Testis (tissue), 5 donors: ENCODE measurements around the gene NYAP2. TPM values are rescaled to one million over a fixed set of nuclear protein-coding genes. Genes with fewer than 3 reads are reported as not detected.

ENCODE experiments used
- DNase-seq: peaks from one replicate; pipeline ENCODE4 v3.0.0-alpha.2; 2019
- H3K27ac ChIP-seq, 2 donors: fragments of 200-600 bp; sonication (generic); one replicate each; pipeline ENCODE4 v1.5.1; 2019
- H3K27me3 ChIP-seq: fragments of 200-600 bp; sonication (generic); one replicate; pipeline ENCODE4 v1.5.1; 2019
- H3K36me3 ChIP-seq: fragments of 200-600 bp; sonication (generic); one replicate; pipeline ENCODE4 v1.5.1; 2017; ENCODE audit warnings: low read depth; ENCODE audit errors: missing control alignments
- H3K4me1 ChIP-seq: fragments of 200-600 bp; sonication (generic); one replicate; pipeline ENCODE4 v1.5.1; 2019
- H3K4me3 ChIP-seq, 2 donors: fragments of 200-600 bp; sonication (generic); one replicate each; pipeline ENCODE4 v1.5.1; 2017 to 2019
- H3K9me3 ChIP-seq: fragments of 200-600 bp; sonication (generic); one replicate; pipeline ENCODE4 v1.5.1; 2017
- POLR2A ChIP-seq: fragments of 450-650 bp; IDR thresholded peaks from one replicate; pipeline ENCODE4 v1.6.1; 2017; ENCODE audit warnings: antibody characterized with exemption, mild to moderate bottlenecking, moderate library complexity
- WGBS, 2 donors: methylation state at CpG; one replicate each; pipeline ENCODE4 v1.1.5; 2018; 5-methylcytosine and 5-hydroxymethylcytosine counted together
- intact Hi-C: fragments of 100-400 bp; cut with DNase I; formaldehyde crosslinking; loops from one replicate; pipeline ENCODE4 v1.15.1; 2023; ENCODE audit warnings: low total_unique reads
- long read RNA-seq, 2 donors: transcript quantifications; one replicate each; lab custom pipeline, GENCODE V29; 2026
- polyA plus RNA-seq: library from polyadenylated mRNA; stranded (reverse); fragments of 350-450 nt; fragmentation: Illumina TruSeq; extraction: RNeasy Lipid Tissue Mini Kit (QIAGEN cat#74804); gene quantifications from one replicate; pipeline ENCODE4 v1.2.3, GENCODE V29; 2014; ENCODE audit warnings: low read depth, low replicate concordance; ENCODE audit not compliant: insufficient read depth
- total RNA-seq, 2 donors: library from RNA; depleted of rRNA; stranded (reverse); fragments of >200 nt; gene quantifications; one replicate each; pipeline ENCODE4 v1.2.3, GENCODE V29; 2016
- TF ChIP-seq, protein P1 (sequence below), 3 experiments: fragments of 450-650 bp in 2 of 3; fragments of 200-600 bp in 1 of 3; sonication (generic) in 1 of 3; IDR thresholded peaks; one replicate each; pipeline ENCODE4 v1.5.1; 2016 to 2019; ENCODE audit warnings: antibody characterized with exemption in 3 of 3, mild to moderate bottlenecking in 2 of 3, moderate library complexity in 1 of 3

Gene NYAP2
- total RNA-seq (under 1 TPM; 0.24 to 0.25 TPM), polyA plus RNA-seq (0.17 TPM)
- long read RNA-seq, donor 1: 0 reads
- long read RNA-seq, donor 2: 0 reads

DNA sequence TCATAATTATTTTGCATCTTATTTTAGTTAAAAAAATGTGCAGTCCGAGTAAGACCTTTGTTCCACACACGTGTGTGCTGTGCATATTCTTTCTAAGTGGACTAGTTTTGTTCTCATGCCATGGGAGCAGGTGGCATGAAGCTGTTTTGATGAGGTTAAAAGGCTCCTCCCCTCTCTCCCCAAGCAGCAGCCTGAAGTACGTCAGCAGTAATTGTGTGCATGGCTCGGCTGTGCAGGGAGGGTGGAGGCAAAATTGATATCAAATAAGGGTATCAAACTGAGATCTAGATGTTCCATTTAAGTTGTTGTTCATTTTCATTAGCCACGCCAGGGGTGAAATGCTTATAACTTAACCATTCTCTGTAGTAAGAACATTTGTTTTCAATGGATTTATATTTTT, at the start of gene NYAP2:
TSS of gene NYAP2 (plus strand) at position 207 of the 400 bp plus-strand sequence. CDS start 9,171 bp downstream, outside the sequence.
- intact Hi-C loops: no loop called here
- no peak for TF ChIP-seq POLR2A
- TF ChIP-seq, protein P1, sequence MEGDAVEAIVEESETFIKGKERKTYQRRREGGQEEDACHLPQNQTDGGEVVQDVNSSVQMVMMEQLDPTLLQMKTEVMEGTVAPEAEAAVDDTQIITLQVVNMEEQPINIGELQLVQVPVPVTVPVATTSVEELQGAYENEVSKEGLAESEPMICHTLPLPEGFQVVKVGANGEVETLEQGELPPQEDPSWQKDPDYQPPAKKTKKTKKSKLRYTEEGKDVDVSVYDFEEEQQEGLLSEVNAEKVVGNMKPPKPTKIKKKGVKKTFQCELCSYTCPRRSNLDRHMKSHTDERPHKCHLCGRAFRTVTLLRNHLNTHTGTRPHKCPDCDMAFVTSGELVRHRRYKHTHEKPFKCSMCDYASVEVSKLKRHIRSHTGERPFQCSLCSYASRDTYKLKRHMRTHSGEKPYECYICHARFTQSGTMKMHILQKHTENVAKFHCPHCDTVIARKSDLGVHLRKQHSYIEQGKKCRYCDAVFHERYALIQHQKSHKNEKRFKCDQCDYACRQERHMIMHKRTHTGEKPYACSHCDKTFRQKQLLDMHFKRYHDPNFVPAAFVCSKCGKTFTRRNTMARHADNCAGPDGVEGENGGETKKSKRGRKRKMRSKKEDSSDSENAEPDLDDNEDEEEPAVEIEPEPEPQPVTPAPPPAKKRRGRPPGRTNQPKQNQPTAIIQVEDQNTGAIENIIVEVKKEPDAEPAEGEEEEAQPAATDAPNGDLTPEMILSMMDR (IDR thresholded peaks at IDR 0.05): no peak
- Histone ChIP-seq H3K36me3 (no peaks in the 10 kb centered on the region), H3K9me3 (no peaks in the 10 kb centered on the region), H3K27ac (no peak within 1 kb of the TSS), H3K27me3 (no peaks in the 10 kb centered on the region), H3K4me3 (no peak within 1 kb of the TSS), H3K4me1 (no peaks in the 10 kb centered on the region)
- no peak for DNase-seq
- 36 to 38% methylated on average over 5 of the region's 5 CpGs for WGBS, 2 donors

DNA sequence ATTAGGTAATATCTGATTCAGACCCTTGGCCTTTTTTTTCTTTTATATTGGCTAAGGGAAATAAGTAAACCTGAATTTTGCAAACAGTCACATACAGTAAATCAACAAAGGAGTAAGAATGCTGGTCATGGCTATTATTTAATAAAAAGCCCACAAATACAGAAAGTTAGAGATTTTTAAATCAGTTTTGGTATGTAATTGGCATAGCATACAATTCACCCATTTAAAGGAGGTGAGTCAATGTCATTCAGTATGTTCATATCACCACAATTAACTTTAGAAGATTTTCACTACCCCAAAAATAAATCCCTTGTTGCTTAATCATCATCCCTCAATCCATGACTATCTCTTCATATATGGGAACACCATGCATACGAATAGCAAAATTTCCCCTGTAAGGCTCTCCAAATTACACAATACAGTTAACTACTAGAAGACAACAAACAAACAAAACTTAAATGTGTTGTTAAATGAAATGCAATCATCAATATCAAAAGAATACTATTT, 45.9 kb upstream of the NYAP2 start:
- DNase-seq: no peak
- TF ChIP-seq, protein P1 (IDR thresholded peaks at IDR 0.05): no peak
- no peak for TF ChIP-seq POLR2A
- no peaks in the 10 kb centered on the region for H3K9me3 ChIP-seq
- no peaks in the 10 kb centered on the region for H3K36me3 ChIP-seq
- intact Hi-C loops: no loop called here
- whole genome bisulfite sequencing, 2 donors: 80 to 81% methylated on average over 1 of the region's 1 CpG
- H3K4me3 ChIP-seq: no peak overlapping the region
- H3K27ac ChIP-seq: no peak overlapping the region
- H3K4me1 ChIP-seq: no peaks in the 10 kb centered on the region
- H3K27me3 ChIP-seq: no peaks in the 10 kb centered on the region

DNA sequence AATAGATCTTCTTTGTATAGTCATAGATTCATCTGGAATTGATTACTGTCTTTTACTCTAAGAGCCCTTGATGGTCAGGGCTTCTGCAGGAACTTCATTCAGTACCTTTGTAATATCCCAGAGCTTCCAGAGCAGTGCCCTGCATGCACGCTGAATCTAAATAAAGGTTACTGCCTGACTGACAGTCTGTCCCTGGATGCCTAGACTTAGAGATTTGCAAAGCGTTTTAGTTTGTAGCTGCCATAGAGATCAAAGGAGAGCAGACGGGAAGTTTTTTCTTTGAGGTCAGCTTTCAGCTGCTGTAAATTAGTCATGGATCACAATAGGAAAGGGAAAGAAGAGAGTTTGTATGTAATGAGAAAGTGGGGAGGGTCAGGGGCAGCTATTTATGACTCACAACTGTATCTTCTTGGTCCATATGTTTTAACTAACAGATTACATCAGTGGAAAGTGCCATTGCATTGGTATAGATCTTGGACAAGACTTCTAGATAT, 45.2 kb upstream of the NYAP2 start:
- no peak for DNase-seq
- Histone ChIP-seq H3K4me1 (no peaks in the 10 kb centered on the region), H3K4me3 (no peak overlapping the region), H3K36me3 (no peaks in the 10 kb centered on the region), H3K27me3 (no peaks in the 10 kb centered on the region), H3K27ac (no peak overlapping the region), H3K9me3 (no peaks in the 10 kb centered on the region)
- WGBS, 2 donors: 29 to 38% methylated on average over 3 of the region's 3 CpGs
- intact Hi-C loops: no loop called here
- TF ChIP-seq POLR2A: no peak

DNA sequence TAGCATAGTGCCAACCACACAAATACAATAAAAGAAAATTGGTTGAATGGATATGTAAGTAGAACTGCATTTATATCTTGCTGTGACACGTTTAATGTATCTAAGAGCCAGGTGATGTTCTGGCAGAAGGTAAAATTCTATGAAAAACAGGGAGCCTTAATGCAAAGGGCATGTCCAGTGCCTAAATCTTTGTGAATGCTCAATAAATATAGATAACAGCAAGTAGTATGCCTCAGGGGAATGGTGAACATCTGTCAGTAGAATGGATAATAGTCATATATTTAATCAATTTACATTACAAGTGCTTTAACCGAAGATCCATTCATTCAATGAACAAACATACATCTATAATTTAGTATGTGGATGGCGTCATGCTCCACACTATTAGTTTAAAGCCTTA, 43.7 kb upstream of the NYAP2 start:
- no peak overlapping the region for H3K27ac ChIP-seq
- H3K9me3 ChIP-seq: no peaks in the 10 kb centered on the region
- intact Hi-C loops: no loop called here
- no peaks in the 10 kb centered on the region for H3K4me1 ChIP-seq
- TF ChIP-seq, protein P1 (IDR thresholded peaks at IDR 0.05): no peak
- TF ChIP-seq POLR2A: no peak
- no peaks in the 10 kb centered on the region for H3K36me3 ChIP-seq
- 67 to 79% methylated on average over 3 of the region's 3 CpGs for WGBS, 2 donors
- DNase-seq: no peak
- H3K4me3 ChIP-seq: no peak overlapping the region
- H3K27me3 ChIP-seq: no peaks in the 10 kb centered on the region

DNA sequence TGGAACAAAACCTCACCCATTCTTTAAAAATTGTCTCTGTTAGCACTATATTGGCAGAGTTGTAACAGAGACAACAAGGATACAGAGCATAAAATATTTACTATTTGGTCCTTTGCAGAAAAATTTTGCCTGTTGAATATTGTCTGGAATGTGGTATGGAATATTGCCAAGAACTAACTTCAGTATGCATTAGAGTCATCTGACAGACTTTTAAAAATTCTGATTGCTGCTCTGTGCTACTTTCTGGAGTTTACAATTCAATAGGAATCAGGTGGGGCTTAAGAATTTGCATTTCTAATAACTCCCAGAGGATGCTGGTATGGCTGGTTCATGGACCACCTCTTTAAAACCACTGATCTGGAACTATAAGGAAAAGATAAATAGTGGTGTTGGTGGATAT, 32.8 kb upstream of the NYAP2 start:
- no peak for TF ChIP-seq POLR2A
- TF ChIP-seq, protein P1 (IDR thresholded peaks at IDR 0.05): no peak

More for the DNA sequence above, 32.8 kb upstream of the NYAP2 start:
- Histone ChIP-seq H3K9me3 (no peaks in the 10 kb centered on the region), H3K27ac (no peak overlapping the region), H3K4me3 (no peak overlapping the region), H3K4me1 (no peaks in the 10 kb centered on the region), H3K27me3 (no peaks in the 10 kb centered on the region), H3K36me3 (no peaks in the 10 kb centered on the region)
- no peak for DNase-seq
- intact Hi-C loops: no loop called here
